ENCODE results near the gene KIF18B. TPM values are rescaled to one million over a fixed set of nuclear protein-coding genes. Genes with fewer than 3 reads are reported as not detected.

Gene KIF18B
- total and polyA plus RNA-seq, 10 of the 15 experiments (the other 5 are each of a cell fraction or from before 2014, with no cell fraction given) = 2.8 to 46.2 (median 20.5) TPM

DNA sequence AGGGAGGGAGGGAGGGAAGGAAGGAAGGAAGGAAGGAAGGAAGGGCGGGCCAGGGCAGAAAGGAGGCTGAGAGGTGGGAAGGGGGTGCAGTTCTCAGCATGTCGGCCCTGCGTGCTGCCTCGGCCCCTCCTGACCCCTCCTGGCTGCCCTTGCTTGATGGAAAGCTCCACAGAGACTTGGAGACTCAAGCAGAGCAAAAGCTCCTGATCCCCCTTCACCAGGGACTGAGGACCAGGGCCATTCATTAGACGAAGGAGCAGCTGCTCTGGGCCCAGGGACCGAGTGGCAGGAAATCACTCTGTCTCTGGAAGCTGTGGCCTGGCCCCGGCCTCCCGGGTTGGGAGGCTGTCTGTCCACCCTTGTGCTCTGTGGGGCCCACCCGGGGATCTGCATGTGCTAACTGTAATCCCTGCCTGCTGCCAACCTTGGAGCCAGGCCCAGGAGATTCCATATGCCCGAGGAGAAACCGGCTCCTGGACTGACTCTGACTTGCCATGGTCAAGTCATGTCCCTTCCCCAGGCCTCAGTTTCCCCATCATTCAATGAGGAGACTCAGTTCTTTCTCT, 47.9 kb upstream of the KIF18B start:
- Histone ChIP-seq H3K9me3 (replicated peaks; ENCODE audit: control insufficient read depth, insufficient read depth, low read length) (peaks cover 2% of the 10 kb centered on the region; the same call in 1 of the 3 replicates), H3K9ac (ENCODE audit: control insufficient read depth, insufficient read depth, low read length) (no peak overlapping the region), H3K27me3 (replicated peaks in 1 of 2; ENCODE audit: control insufficient read depth in 2 of 2, insufficient read depth in 2 of 2, low read length in 1 of 2) (no peaks in the 10 kb centered on the region; a peak in 2 of 4 replicates), H3K79me2 (ENCODE audit: control insufficient read depth, insufficient read depth, low read length) (no peaks in the 10 kb centered on the region), H4K20me1 (ENCODE audit: control insufficient read depth, insufficient read depth) (no peaks in the 10 kb centered on the region), H3K4me2 (ENCODE audit: control insufficient read depth, insufficient read depth) (no peak overlapping the region), H3K4me3 (no peak overlapping the region), H3K4me1 (ENCODE audit: control insufficient read depth, insufficient read depth, low read length) (no peaks in the 10 kb centered on the region), H3K36me3 (ENCODE audit: control insufficient read depth in 2 of 2, insufficient read depth in 2 of 2, low read length in 1 of 2) (no peaks in the 10 kb centered on the region), H2AFZ (ENCODE audit: control insufficient read depth, low read depth, low read length) (no peak overlapping the region), H3K27ac (ENCODE audit: control insufficient read depth, insufficient read depth) (no peak overlapping the region)
- RAD21 ChIA-PET (ENCODE audit: unreplicated experiment) = no interaction called here
- no peak for ATAC-seq
- SMC1A ChIA-PET (ENCODE audit: uncharacterized antibody, unreplicated experiment) = no interaction called here
- no peak for TF ChIP-seq RBBP5 (conservative IDR thresholded peaks at IDR 0.05)
- TF ChIP-seq CEBPB (IDR thresholded peaks at IDR 0.05; ENCODE audit: borderline replicate concordance in 1 of 2, low read depth in 2 of 2, low read length in 2 of 2) = no peak
- TF ChIP-seq, protein P1, sequence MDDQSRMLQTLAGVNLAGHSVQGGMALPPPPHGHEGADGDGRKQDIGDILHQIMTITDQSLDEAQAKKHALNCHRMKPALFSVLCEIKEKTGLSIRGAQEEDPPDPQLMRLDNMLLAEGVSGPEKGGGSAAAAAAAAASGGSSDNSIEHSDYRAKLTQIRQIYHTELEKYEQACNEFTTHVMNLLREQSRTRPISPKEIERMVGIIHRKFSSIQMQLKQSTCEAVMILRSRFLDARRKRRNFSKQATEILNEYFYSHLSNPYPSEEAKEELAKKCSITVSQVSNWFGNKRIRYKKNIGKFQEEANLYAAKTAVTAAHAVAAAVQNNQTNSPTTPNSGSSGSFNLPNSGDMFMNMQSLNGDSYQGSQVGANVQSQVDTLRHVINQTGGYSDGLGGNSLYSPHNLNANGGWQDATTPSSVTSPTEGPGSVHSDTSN (IDR thresholded peaks at IDR 0.05; ENCODE audit: insufficient replicate concordance, low read depth, low read length) = no peak
- TF ChIP-seq, protein P2, sequence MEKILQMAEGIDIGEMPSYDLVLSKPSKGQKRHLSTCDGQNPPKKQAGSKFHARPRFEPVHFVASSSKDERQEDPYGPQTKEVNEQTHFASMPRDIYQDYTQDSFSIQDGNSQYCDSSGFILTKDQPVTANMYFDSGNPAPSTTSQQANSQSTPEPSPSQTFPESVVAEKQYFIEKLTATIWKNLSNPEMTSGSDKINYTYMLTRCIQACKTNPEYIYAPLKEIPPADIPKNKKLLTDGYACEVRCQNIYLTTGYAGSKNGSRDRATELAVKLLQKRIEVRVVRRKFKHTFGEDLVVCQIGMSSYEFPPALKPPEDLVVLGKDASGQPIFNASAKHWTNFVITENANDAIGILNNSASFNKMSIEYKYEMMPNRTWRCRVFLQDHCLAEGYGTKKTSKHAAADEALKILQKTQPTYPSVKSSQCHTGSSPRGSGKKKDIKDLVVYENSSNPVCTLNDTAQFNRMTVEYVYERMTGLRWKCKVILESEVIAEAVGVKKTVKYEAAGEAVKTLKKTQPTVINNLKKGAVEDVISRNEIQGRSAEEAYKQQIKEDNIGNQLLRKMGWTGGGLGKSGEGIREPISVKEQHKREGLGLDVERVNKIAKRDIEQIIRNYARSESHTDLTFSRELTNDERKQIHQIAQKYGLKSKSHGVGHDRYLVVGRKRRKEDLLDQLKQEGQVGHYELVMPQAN (conservative IDR thresholded peaks at IDR 0.05) = no peak
- TF ChIP-seq, protein P3, sequence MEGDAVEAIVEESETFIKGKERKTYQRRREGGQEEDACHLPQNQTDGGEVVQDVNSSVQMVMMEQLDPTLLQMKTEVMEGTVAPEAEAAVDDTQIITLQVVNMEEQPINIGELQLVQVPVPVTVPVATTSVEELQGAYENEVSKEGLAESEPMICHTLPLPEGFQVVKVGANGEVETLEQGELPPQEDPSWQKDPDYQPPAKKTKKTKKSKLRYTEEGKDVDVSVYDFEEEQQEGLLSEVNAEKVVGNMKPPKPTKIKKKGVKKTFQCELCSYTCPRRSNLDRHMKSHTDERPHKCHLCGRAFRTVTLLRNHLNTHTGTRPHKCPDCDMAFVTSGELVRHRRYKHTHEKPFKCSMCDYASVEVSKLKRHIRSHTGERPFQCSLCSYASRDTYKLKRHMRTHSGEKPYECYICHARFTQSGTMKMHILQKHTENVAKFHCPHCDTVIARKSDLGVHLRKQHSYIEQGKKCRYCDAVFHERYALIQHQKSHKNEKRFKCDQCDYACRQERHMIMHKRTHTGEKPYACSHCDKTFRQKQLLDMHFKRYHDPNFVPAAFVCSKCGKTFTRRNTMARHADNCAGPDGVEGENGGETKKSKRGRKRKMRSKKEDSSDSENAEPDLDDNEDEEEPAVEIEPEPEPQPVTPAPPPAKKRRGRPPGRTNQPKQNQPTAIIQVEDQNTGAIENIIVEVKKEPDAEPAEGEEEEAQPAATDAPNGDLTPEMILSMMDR (IDR thresholded peaks at IDR 0.05 in 2 of 3, conservative IDR thresholded peaks at IDR 0.05 in 1 of 3; ENCODE audit: control insufficient read depth in 2 of 3, extremely low read depth in 1 of 3, insufficient read depth in 1 of 3, low read depth in 3 of 3, low read length in 3 of 3) = no peak
- TF ChIP-seq, protein P4, sequence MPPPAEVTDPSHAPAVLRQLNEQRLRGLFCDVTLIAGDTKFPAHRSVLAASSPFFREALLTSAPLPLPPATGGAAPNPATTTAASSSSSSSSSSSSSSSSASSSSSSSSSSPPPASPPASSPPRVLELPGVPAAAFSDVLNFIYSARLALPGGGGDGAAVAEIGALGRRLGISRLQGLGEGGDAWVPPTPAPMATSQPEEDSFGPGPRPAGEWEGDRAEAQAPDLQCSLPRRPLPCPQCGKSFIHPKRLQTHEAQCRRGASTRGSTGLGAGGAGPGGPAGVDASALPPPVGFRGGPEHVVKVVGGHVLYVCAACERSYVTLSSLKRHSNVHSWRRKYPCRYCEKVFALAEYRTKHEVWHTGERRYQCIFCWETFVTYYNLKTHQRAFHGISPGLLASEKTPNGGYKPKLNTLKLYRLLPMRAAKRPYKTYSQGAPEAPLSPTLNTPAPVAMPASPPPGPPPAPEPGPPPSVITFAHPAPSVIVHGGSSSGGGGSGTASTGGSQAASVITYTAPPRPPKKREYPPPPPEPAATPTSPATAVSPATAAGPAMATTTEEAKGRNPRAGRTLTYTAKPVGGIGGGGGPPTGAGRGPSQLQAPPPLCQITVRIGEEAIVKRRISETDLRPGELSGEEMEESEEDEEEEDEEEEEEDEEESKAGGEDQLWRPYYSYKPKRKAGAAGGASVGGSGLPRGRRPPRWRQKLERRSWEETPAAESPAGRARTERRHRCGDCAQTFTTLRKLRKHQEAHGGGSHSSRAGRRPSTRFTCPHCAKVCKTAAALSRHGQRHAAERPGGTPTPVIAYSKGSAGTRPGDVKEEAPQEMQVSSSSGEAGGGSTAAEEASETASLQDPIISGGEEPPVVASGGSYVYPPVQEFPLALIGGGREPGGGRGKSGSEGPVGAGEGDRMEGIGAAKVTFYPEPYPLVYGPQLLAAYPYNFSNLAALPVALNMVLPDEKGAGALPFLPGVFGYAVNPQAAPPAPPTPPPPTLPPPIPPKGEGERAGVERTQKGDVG (CRISPR knock-in tag; IDR thresholded peaks at IDR 0.05) = no peak
- no peak for TF ChIP-seq SPI1 (IDR thresholded peaks at IDR 0.05; ENCODE audit: borderline replicate concordance, insufficient read depth, low read depth, low read length)
- TF ChIP-seq TARDBP (IDR thresholded peaks at IDR 0.05; ENCODE audit: borderline replicate concordance) = no peak
- TF ChIP-seq BMI1 (IDR thresholded peaks at IDR 0.05; ENCODE audit: borderline replicate concordance) = no peak
- TF ChIP-seq WRNIP1 (IDR thresholded peaks at IDR 0.05; ENCODE audit: borderline replicate concordance, low read depth, low read length) = no peak
- TF ChIP-seq IKZF1 (conservative IDR thresholded peaks at IDR 0.05) = no peak
- TF ChIP-seq, protein P5, sequence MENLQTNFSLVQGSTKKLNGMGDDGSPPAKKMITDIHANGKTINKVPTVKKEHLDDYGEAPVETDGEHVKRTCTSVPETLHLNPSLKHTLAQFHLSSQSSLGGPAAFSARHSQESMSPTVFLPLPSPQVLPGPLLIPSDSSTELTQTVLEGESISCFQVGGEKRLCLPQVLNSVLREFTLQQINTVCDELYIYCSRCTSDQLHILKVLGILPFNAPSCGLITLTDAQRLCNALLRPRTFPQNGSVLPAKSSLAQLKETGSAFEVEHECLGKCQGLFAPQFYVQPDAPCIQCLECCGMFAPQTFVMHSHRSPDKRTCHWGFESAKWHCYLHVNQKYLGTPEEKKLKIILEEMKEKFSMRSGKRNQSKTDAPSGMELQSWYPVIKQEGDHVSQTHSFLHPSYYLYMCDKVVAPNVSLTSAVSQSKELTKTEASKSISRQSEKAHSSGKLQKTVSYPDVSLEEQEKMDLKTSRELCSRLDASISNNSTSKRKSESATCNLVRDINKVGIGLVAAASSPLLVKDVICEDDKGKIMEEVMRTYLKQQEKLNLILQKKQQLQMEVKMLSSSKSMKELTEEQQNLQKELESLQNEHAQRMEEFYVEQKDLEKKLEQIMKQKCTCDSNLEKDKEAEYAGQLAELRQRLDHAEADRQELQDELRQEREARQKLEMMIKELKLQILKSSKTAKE (IDR thresholded peaks at IDR 0.05; ENCODE audit: low read depth, poor library complexity, severe bottlenecking) = no peak
- POLR2A ChIA-PET = interaction anchor here (0.5 kb wide), 1 partner anchor 325 kb away, joined by 3 read pairs; no protein-coding TSS in a partner anchor
- DNase-seq (ENCODE audit: low read depth, low spot score) = no peak
- intact Hi-C loops (cut with micrococcal nuclease; ENCODE audit: unreplicated experiment) (no loop called here), in situ Hi-C loops (cut with MboI) (no loop called here)
- CTCF ChIA-PET = no interaction called here
- BruUV-seq (replicated peaks) = no TSS peak
- WGBS (ENCODE audit: insufficient coverage, insufficient replicate concordance, low lambda C conversion rate, missing lambda C conversion rate) = 7% methylated on average over 11 of the region's 11 CpGs
- no peak for FAIRE-seq

All from GM12878 (cell line).